ENCODE measurements around the gene PNMA3.
"Not testable (repeated sequence)": the region's sequence is repeated elsewhere in the genome, so short reads cannot be mapped to it uniquely, and the experiment has no call there.

Gene PNMA3

DNA sequence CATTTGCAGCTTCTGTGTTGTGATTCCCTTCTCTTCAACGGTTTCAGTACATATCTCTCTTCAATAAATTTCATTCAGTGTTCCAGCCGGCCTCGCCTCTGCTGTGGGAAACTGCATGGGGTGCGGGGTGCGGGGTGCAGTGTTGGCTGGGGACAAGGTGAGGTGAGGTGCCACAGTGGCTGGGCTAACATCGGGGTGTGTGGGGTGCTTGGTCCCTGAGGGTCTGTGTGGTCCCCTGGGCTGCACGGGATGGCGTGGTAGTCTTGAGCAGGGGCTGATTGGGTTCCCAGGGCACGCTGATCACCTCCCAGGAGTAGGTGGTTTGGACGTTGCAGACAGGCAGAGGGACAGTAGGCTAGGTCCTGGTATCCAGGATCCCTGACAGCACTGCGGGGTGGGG, 18.7 kb downstream of the PNMA3 start:
- no peak for DNase-seq

DNA sequence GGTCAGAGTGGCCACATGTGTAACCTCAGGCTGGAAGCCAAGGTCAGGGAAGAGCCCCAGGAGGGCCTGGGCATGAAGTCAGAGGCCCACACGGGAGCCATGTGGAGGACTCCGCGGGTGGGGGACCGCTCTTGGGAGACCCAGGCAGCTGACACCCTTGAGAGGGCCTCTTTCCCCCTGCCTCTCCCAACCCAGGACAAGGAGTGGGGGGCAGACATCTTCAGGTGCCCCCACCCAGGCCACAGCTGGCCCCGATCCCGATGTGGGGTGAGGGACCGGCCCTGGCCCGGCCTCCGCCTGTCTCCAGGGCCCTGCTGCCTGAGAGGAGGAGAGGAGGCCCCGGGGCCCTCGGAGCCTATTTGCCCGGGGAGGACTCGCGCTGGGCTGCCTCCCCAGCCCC, 19.1 kb downstream of the PNMA3 start:
- DNase-seq, result no peak

DNA sequence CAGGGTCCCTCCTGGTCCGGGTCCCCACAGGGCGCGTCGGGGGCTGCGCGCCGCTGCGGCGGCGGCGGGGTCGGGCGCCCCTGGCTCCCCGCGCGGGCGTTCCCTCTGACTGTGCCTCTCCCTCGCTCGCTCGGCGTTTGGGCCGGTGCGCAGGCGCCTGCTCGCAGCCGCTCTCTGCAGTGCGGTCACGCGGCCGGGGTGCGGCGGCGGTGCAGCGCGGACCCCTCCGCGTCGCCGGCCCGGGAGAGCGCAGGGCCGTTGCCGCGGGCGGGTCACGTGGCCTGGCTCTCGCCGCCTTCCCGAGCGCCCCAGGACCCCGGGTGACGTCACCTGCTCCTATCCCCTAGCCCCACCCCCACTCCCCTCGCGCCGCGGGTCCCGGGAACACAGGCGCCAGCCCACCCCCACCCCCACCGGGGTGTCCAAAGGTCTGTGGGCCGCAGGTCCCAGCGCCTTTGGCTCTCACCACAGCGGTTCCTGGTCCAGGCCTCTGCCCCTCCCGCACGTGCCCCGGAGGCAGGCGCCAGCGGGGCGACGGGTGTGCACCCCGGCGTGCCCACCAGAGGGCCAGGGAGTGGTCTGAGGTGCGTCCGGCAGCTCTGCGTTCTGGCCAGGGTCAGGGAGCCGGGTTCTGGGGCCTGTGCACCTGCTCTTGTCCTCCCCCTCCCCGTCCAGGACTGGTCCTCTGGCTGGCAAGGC, 21.3 kb downstream of the PNMA3 start:
- not testable (repeated sequence) for DNase-seq

DNA sequence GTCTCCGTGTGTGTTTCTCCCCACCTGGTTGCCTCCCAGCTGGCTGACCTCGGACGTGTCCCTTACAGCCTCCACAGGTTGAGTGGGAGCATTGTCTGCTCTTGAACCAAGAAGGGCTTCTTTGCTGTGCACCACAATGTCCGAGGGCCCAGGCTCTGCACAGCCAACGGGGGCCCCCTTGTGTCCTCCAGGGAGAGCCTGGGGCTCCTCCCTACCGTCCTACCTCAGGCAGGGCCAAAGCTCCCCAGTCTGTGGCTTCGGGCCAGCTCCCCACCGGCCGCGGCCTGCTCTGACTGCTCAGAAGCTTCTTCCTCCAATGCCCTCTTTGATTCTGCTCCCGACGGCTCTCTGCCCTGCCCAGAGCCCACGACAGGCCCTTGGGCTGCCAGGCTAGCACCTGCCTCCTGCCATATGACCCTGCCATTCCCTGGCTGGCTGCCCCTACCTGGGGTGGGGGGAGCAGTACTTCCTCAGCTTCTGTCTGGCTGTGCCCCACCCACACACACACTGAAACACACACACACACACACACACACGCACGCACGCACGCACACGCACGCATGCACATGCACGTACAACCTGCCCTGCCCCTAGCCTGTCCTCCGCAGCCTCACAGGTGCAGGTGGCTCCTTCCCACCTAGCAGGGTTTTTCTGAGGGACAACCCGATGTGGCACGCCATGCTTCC, 27.1 kb downstream of the PNMA3 start:
- DNase-seq, result not testable (repeated sequence)

DNA sequence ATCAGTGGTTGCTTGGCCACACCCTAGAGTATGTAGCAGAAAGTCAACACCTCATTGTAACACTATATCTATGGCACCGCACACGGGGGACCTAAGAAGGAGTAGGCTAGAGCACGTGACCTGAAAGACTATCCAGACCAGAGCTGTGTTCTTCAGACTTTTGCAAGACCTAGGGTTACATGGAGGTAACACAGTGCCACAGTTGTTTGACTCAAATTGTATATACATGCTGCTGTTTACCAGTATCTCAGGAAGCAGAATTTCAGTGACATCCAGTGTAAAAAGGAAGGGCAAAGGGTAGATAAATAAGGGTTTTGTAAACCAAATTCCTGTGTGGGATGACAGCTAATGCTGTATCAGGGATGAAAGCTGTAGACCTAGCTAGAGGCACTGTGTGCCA, 46.1 kb downstream of the PNMA3 start:
- DNase-seq, result no peak

DNA sequence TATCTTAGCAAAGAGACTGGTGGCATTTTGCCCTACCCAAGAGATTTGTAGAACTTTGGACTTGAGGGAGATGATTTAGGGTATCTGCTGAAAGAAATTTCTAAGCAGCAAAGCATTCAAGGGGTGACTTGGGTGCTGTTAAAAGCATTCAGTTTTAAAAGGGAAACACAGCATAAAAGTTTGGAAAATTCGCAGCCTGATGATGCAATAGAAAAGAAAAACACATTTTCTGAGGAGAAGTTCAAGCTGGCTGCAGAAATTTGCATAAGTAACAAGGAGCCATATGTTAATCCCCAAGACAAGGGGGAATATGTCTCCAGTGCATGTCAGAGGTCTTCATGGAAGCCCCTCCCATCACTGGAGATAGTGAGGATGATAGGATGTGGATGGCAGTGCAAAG, 48.7 kb downstream of the PNMA3 start:
- not testable (repeated sequence) for DNase-seq

DNA sequence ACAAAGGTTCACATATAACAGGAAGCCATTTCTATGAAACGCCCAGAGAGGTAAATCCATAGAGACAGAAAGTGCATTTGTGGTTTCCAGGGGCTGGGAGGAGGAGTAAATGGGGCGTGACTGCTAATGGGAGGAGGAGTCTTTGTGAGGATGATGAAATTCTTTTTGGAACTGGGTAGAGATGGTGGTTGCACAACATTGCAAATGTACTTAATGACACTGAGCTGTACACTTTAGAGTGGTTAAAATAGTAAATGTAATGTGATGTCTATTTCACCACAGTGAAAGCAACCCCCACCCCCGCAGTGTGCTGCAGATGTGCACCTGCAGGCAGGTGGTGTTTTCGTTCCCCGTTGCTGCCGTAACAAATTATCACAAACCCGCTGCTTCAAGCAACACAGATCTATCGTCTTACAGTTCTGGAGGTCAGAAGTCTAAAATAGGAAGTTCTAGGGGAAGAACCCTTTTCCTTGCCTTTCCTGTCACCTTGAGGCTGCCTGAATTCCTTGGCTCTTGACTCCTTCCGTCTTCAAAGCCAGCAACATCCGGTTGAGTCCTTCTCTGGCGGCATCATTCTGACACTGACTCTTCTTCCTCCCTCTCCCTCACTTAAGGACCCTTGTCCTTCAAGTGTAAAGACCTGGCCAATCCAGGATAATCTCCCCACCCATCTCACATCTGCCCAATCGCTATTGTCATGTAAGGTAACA, 50.0 kb downstream of the PNMA3 start:
- DNase-seq, result not testable (repeated sequence)
